Astrocyte (in vitro differentiated cells and primary cell): Measurements from ENCODE around the gene IRX6. TPM values are rescaled to one million over a fixed set of nuclear protein-coding genes. Genes with fewer than 3 reads are reported as not detected.
A peak's percentile ranks its signal among the peaks of the same experiment; 100 is the strongest.

ENCODE experiments used
- DNase-seq: peaks from one replicate; pipeline ENCODE4 v3.0.0-alpha.2; 2010; ENCODE audit warnings: low read depth
- FAIRE-seq: peaks from 2 replicates; lab custom pipeline; 2011; peaks lifted over from hg19 to GRCh38; lab: Jason Lieb, UNC
- H2AFZ ChIP-seq: 2 replicates; pipeline ENCODE4 v1.6.0; 2012; ENCODE audit warnings: low read depth, low read length, inconsistent platforms
- H3K27ac ChIP-seq: 2 replicates; pipeline ENCODE4 v1.5.1; 2011; ENCODE audit warnings: low read depth, low read length, inconsistent platforms
- H3K27me3 ChIP-seq: 2 replicates; pipeline ENCODE4 v1.6.0; 2011; ENCODE audit warnings: low read length, inconsistent platforms; ENCODE audit not compliant: insufficient read depth
- H3K36me3 ChIP-seq: 2 replicates; pipeline ENCODE4 v1.5.1; 2011; ENCODE audit warnings: low read length, inconsistent platforms; ENCODE audit not compliant: insufficient read depth
- H3K4me1 ChIP-seq: 2 replicates; pipeline ENCODE4 v1.5.1; 2011; ENCODE audit warnings: low read length, inconsistent platforms; ENCODE audit not compliant: insufficient read depth
- H3K4me2 ChIP-seq: 2 replicates; pipeline ENCODE4 v1.6.0; 2012; ENCODE audit warnings: low read length, inconsistent platforms
- H3K4me3 ChIP-seq: 2 replicates; pipeline ENCODE4 v1.5.1; 2011; ENCODE audit warnings: low read depth, mild to moderate bottlenecking, low read length, inconsistent platforms; ENCODE audit not compliant: insufficient read depth
- H3K79me2 ChIP-seq: 2 replicates; pipeline ENCODE4 v1.6.0; 2012; ENCODE audit warnings: mild to moderate bottlenecking, low read length, inconsistent platforms; ENCODE audit not compliant: insufficient read depth
- H3K9ac ChIP-seq: 2 replicates; pipeline ENCODE4 v1.6.0; 2012; ENCODE audit warnings: mild to moderate bottlenecking, low read length, inconsistent platforms
- H3K9me3 ChIP-seq: 2 replicates; pipeline ENCODE4 v1.5.1; 2012; ENCODE audit warnings: low read depth, mild to moderate bottlenecking, low read length, inconsistent platforms; ENCODE audit not compliant: insufficient read depth
- H4K20me1 ChIP-seq: 2 replicates; pipeline ENCODE4 v1.6.0; 2012; ENCODE audit warnings: low read length, inconsistent platforms; ENCODE audit not compliant: insufficient read depth
- H3K27ac Mint-ChIP-seq: one replicate; pipeline ENCODE4 v1.8.0; 2021; ENCODE audit warnings: mild to moderate bottlenecking, mixed read lengths; ENCODE audit not compliant: unreplicated experiment
- H3K27me3 Mint-ChIP-seq: one replicate; pipeline ENCODE4 v1.8.0; 2021; ENCODE audit warnings: low read depth, mixed read lengths; ENCODE audit not compliant: unreplicated experiment
- H3K36me3 Mint-ChIP-seq: one replicate; pipeline ENCODE4 v1.8.0; 2021; ENCODE audit warnings: low read depth, mixed read lengths; ENCODE audit not compliant: unreplicated experiment
- H3K4me1 Mint-ChIP-seq: one replicate; pipeline ENCODE4 v1.8.0; 2021; ENCODE audit warnings: low read depth, mixed read lengths; ENCODE audit not compliant: unreplicated experiment
- H3K4me3 Mint-ChIP-seq: one replicate; pipeline ENCODE4 v1.8.0; 2021; ENCODE audit warnings: mild to moderate bottlenecking, moderate library complexity, mixed read lengths; ENCODE audit not compliant: unreplicated experiment
- H3K9me3 Mint-ChIP-seq: one replicate; pipeline ENCODE4 v1.8.0; 2021; ENCODE audit warnings: mild to moderate bottlenecking, mixed read lengths; ENCODE audit not compliant: unreplicated experiment
- EZH2 ChIP-seq: IDR thresholded peaks from 2 replicates; pipeline ENCODE4 v1.6.1; 2012; ENCODE audit warnings: mild to moderate bottlenecking, low read length, inconsistent platforms; ENCODE audit not compliant: insufficient read depth
- total RNA-seq: library from RNA; stranded (reverse); gene quantifications from 2 replicates; pipeline ENCODE4 v1.2.1, GENCODE V29; 2021
- TF ChIP-seq, protein P1 (sequence below): IDR thresholded peaks from 2 replicates; pipeline ENCODE4 v1.5.1; 2011; ENCODE audit warnings: low read depth, mild to moderate bottlenecking, inconsistent platforms, low read length, moderate library complexity; ENCODE audit not compliant: insufficient read depth

IRX6 gene
- total RNA-seq, 1 donor from 2014 or later = not detected

DNA sequence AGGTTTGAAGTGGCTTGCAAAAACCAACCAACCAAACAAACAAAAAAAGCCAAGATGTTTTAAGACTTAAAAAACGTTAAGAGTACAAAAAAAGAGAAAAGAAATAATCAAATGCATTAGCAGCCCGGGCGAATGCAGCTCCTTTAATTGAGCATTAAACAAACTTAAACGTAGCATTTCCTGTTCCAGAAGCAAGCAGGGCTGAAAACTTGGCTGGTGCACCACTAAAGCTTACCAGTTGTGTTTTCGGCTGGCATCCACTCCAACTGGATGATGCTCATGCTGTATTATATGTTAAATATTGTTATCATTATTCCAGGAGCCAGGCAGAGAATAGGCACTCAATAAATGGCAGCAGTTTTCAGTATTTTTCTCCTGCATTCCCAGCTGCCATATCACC lies 45.1 kb downstream of the IRX6 start:
- FAIRE-seq = no peak
- H3K4me1 Mint-ChIP-seq = peaks cover 3% of the 10 kb centered on the region
- Histone ChIP-seq H3K9ac (no peak overlapping the region), H3K27ac (no peak overlapping the region), H2AFZ (no peak overlapping the region), H3K9me3 (no peaks in the 10 kb centered on the region), H3K27me3 (peaks cover 26% of the 10 kb centered on the region), H3K79me2 (no peaks in the 10 kb centered on the region), H3K4me3 (no peak overlapping the region), H3K36me3 (no peaks in the 10 kb centered on the region), H3K4me2 (no peak overlapping the region), H3K4me1 (no peaks in the 10 kb centered on the region), H4K20me1 (no peaks in the 10 kb centered on the region)
- H3K27ac Mint-ChIP-seq = no peak overlapping the region
- no peak overlapping the region for H3K4me3 Mint-ChIP-seq
- TF ChIP-seq, protein P1, sequence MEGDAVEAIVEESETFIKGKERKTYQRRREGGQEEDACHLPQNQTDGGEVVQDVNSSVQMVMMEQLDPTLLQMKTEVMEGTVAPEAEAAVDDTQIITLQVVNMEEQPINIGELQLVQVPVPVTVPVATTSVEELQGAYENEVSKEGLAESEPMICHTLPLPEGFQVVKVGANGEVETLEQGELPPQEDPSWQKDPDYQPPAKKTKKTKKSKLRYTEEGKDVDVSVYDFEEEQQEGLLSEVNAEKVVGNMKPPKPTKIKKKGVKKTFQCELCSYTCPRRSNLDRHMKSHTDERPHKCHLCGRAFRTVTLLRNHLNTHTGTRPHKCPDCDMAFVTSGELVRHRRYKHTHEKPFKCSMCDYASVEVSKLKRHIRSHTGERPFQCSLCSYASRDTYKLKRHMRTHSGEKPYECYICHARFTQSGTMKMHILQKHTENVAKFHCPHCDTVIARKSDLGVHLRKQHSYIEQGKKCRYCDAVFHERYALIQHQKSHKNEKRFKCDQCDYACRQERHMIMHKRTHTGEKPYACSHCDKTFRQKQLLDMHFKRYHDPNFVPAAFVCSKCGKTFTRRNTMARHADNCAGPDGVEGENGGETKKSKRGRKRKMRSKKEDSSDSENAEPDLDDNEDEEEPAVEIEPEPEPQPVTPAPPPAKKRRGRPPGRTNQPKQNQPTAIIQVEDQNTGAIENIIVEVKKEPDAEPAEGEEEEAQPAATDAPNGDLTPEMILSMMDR = no peak
- no peak for TF ChIP-seq EZH2
- H3K27me3 Mint-ChIP-seq = peaks cover 41% of the 10 kb centered on the region
- no peaks in the 10 kb centered on the region for H3K9me3 Mint-ChIP-seq
- DNase-seq = no peak
- H3K36me3 Mint-ChIP-seq = no peaks in the 10 kb centered on the region

DNA sequence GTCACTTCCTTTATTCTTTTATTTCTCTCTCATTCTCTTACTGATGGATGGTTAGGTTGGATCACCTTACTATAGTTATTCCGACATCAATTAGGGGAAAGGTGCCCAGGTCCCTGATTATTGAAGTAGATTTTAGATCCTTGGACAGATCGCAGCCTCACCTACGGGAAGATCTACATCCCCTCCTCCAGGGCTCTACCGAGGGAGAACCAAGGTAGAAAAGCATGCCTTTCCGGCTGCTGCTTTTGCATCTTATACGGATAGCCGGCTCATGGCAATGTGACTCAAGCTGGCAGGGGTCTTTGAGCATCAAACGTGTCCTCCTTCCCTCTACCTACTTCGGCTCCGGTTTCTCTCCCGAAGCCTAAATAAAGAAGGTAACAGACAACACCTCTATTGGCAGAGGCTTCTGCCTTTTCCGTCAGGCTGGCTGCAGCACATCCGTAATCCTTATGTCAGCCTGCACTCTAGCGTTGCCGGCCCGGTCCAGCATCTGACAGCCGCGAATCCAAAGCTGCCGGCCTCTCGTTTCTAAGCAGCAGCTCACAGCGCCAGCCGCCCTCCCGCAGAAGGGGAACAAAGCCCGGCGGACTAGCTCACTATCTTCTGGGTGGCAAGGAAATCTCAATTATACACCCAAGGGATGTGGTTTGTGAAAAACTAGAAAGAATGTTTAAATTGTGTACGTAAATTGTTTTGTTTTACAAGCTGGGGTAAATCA lies 46.9 kb downstream of the IRX6 start:
- Histone ChIP-seq H3K4me1 (no peaks in the 10 kb centered on the region), H3K9ac (no peak overlapping the region), H3K4me3 (no peak overlapping the region), H3K27me3 (peaks cover 26% of the 10 kb centered on the region), H4K20me1 (no peaks in the 10 kb centered on the region), H3K27ac (no peak overlapping the region), H3K79me2 (no peaks in the 10 kb centered on the region), H2AFZ (no peak overlapping the region), H3K9me3 (no peaks in the 10 kb centered on the region), H3K4me2 (peak overlapping the region; percentile 38), H3K36me3 (no peaks in the 10 kb centered on the region)
- TF ChIP-seq, protein P1 = peak; percentile 15
- TF ChIP-seq EZH2 = peak; percentile 43
- Mint-ChIP-seq H3K27ac (no peak overlapping the region), H3K36me3 (no peaks in the 10 kb centered on the region), H3K27me3 (peaks cover 39% of the 10 kb centered on the region), H3K9me3 (no peaks in the 10 kb centered on the region), H3K4me1 (peaks cover 3% of the 10 kb centered on the region), H3K4me3 (no peak overlapping the region)
- DNase-seq (peak; percentile 14), FAIRE-seq (no peak)
